HG03575 (cell line): Measurements from ENCODE around the gene MAML2.
A peak's percentile ranks its signal among the peaks of the same experiment; 100 is the strongest.

Experiments
- ATAC-seq: cut with Tn5 transposase; IDR thresholded peaks from one replicate; pipeline ENCODE4 v1.9.1; 2021; ENCODE audit not compliant: unreplicated experiment, insufficient number of reproducible peaks, low FRiP score; ENCODE audit errors: extremely low read depth

Gene MAML2

GRCh38 chr11:96229354-96229977, 113.5 kb downstream of the MAML2 start:
- no peak for ATAC-seq

GRCh38 chr11:96228910-96229309, 114.1 kb downstream of the MAML2 start:
- no peak for ATAC-seq

GRCh38 chr11:96228473-96228891, 114.5 kb downstream of the MAML2 start:
- ATAC-seq = no peak

GRCh38 chr11:96227244-96227643, 115.8 kb downstream of the MAML2 start:
- ATAC-seq = no peak

- ATAC-seq = no peak
Measured at GRCh38 chr11:96223083-96223482, 119.9 kb downstream of the MAML2 start.

GRCh38 chr11:96222102-96222501, 120.9 kb downstream of the MAML2 start:
- no peak for ATAC-seq

- ATAC-seq = no peak
Measured at GRCh38 chr11:96221244-96222070, 121.5 kb downstream of the MAML2 start.

- no peak for ATAC-seq
Measured at GRCh38 chr11:96219981-96220623, 122.9 kb downstream of the MAML2 start.

- ATAC-seq = no peak
Measured at GRCh38 chr11:96218901-96219300, 124.1 kb downstream of the MAML2 start.

GRCh38 chr11:96218006-96218405, 125.0 kb downstream of the MAML2 start:
- no peak for ATAC-seq

- ATAC-seq = no peak
Measured at GRCh38 chr11:96217206-96217605, 125.8 kb downstream of the MAML2 start.

GRCh38 chr11:96215826-96216225, 127.2 kb downstream of the MAML2 start:
- ATAC-seq = no peak

- no peak for ATAC-seq
Measured at GRCh38 chr11:96215110-96215782, 127.7 kb downstream of the MAML2 start.

GRCh38 chr11:96214777-96215109, 128.3 kb downstream of the MAML2 start:
- ATAC-seq = no peak

- no peak for ATAC-seq
Measured at GRCh38 chr11:96213500-96213899, 129.5 kb downstream of the MAML2 start.

- ATAC-seq = no peak
Measured at GRCh38 chr11:96211436-96211835, 131.6 kb downstream of the MAML2 start.

- ATAC-seq = peak; percentile 48
Measured at GRCh38 chr11:96207459-96208449, 135.2 kb downstream of the MAML2 start.

GRCh38 chr11:96206955-96207354, 136.0 kb downstream of the MAML2 start:
- ATAC-seq = no peak

GRCh38 chr11:96205460-96205809, 137.6 kb downstream of the MAML2 start:
- no peak for ATAC-seq
